ENCODE measurements around the gene AFAP1. TPM values are rescaled to one million over a fixed set of nuclear protein-coding genes. Genes with fewer than 3 reads are reported as not detected.

The AFAP1 gene
- total RNA-seq, 1 donor from 2014 or later: 1.3 TPM

DNA sequence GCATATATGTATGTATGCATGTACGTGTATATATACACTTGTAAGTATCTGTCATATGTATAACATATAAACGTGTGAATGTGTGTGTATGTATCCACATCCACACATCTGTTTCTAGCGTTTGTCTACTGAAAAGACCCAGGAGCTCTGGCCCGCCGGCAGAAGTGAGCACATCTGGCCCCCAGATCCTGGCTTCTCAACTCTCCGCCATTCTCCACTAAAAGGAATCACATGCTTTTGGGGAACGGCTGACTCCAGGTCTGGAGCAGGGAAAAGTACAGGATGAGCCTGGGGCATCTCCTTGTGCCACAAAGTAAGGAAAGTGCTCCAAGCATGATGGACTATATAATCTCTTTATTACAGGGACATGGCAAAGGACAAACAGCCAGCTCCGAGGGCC is 143.7 kb downstream of the AFAP1 start:
- DNase-seq (ENCODE audit: low spot score) (no peak), ATAC-seq (no peak)

GRCh38 chr4:7793186-7793585 is 146.5 kb downstream of the AFAP1 start:
- no peak for DNase-seq (ENCODE audit: low spot score)
- ATAC-seq: no peak

- ATAC-seq (no peak), DNase-seq (ENCODE audit: low spot score) (no peak)
Measured at GRCh38 chr4:7792616-7793015, 147.0 kb downstream of the AFAP1 start.

DNA sequence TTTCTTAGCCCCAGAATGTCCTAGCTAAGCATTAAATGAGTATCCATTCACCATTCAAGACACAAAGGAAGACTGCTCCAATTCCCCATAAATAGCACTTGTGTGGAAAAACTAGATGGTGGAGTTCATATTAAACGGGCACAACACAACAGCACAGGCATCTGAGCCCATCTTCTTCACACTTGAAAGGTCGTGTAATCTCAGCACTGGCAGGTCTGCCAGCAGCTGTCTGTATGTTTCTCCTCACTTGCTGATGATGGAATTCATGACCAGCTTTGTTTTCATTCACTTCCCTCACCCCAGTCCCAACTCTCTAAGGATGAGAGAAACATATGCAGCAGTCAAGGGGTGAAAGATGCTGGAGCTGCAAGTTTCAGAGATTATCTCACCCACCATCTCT is 148.7 kb downstream of the AFAP1 start:
- no peak for ATAC-seq
- no peak for DNase-seq (ENCODE audit: low spot score)

- ATAC-seq (no peak), DNase-seq (ENCODE audit: low spot score) (no peak)
Measured at GRCh38 chr4:7790023-7790422, 149.6 kb downstream of the AFAP1 start.

DNA sequence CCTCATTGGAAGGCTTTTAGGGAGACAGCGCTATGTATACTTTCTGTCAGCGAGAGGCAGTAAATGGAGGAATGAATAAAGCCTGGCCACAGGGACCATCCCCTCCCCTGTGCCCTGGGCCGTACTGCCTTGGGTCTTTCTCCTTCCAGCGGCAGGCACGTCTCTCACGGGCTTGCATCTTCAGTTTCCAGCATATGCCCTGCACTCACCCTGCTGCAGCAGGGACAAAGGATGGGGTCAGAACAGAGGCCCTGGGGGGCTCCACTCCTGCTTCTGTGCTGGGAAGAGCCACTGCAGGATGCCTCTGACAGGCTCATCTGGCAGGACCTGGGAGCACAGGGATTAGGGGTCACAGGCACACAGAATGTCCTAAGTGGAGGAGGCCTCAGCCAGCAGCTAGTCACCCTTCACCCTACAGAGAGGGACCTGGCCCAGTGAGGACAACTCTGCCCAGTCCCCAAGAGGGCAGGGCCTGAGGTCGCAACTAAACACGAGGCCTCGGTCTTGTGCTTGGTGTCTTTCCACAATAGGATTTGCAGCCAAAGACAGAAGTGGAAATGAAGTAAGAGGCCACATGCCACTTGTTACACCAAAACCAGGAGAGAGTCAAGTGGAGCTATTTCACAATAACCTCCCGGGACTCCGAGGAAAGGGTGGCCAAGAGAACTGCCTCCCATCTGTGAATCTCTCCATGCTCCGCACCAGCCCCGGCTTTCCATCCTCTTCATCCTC is 150.8 kb downstream of the AFAP1 start:
- ATAC-seq: no peak

DNA sequence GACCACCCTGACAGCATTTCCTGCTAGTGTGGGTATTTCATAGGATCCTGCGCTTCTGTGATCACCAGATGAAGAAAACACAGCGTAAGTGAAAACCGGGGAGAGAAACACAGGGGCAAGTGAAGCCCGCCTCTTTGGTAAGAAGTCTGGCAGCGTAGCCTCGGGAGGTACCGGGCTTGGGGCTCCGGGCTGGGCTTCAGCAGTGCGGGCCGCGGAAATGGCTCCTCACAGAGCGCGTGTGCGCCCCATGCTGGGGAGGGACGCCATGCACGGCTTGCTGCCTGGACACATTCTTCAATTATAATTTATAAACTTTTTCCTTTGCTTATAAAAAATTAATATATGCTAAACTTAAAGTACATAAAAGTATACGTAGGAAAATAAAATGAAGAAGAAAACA is 151.5 kb downstream of the AFAP1 start:
- DNase-seq (ENCODE audit: low spot score) (no peak), ATAC-seq (no peak)

More for the DNA sequence above, 150.8 kb downstream of the AFAP1 start:
- DNase-seq (ENCODE audit: low spot score): no peak

GRCh38 chr4:7787681-7788141 is 151.9 kb downstream of the AFAP1 start:
- no peak for DNase-seq (ENCODE audit: low spot score)
- ATAC-seq: no peak

GRCh38 chr4:7787067-7787466 is 152.6 kb downstream of the AFAP1 start:
- DNase-seq (ENCODE audit: low spot score): no peak
- no peak for ATAC-seq

DNA sequence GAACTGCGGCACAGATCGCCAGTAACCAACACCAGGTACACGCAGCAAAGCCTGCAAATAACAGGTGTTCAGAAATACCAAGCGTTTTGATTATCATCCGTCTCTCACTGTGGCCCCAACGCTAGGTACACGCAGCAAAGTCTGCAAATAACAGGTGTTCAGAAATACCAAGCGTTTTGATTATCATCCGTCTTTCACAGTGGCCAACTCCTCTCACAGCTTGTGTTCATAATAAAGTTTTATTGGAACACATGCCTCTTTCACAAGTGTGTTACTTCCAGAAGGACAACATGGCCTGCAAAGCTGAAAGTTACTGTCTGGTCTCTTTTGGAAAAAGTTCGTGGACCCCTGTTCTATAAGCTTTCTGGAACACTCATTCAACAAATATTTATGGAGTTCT is 153.1 kb downstream of the AFAP1 start:
- DNase-seq (ENCODE audit: low spot score) (no peak), ATAC-seq (no peak)

DNA sequence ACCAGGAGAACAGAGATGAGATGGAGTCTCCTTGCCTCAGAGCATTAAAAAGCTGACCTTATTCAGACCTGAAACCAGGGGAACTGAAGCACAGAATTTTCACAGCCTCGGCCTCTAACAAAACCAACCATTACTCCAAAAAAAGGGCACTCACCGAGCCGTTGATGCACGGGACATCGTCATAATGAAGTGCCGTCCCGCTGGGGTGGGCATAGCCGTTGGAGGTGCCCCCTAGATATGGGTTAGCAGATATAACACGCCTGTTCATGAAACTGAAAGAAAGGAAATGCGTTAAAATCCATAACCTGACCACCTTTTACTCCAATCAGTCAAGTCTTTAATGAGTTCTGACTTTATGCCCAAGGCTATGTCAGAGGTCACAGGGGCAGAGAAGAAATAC is 153.6 kb downstream of the AFAP1 start:
- ATAC-seq: no peak
- no peak for DNase-seq (ENCODE audit: low spot score)

DNA sequence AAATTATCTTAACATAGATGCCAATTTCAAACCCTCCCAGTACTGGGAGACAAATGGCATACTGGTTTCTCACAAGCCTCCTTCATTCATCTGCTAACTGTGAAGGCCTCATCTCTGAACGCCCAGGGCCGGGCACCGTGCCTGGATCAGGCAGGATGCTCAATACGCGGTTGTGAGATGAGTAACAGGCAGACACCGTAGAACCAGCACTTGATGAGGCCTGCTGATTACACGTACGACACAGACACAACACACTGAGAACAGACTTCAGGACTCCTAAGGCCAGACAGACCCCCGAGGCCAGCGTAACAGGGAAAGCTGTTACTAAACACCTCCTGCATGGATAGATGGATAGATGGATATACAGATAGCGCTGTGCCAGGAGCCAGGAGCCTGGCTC is 154.6 kb downstream of the AFAP1 start:
- ATAC-seq (no peak), DNase-seq (ENCODE audit: low spot score) (no peak)

DNA sequence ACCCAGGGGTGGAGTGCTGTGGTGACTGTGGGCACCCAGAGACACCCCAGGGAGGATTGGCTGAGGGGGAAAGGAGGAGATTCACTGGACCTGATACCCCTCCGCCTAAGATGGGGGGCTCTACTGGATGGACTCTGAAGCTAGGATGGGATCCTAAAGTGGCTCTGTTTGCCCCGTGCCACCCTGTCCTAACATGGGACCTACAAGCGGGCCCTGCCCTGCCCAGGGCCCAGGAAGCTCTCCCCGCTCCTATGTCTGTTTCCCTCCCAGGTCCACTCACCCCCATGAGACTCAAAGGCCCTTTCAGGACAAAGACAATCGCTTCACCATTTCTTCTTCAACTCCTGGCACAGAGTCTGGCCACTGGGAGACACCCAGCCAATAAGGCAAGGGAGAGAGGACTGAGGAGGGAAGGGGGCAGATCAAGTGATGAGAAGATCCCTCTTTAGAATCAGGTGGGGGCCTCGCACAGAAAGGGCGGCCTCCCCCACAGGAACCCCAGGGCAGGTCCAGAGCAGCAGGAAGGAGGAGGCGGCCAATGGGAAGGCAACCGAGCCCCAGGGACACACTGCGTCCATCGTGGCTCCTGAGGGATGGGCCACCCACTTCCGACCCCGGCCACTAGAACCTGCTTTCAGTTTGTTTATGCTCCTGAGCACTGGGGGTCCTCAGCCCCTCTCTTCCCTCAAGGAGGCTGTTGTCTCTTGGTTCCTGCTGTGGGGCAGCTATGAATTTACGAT is 155.4 kb downstream of the AFAP1 start:
- DNase-seq (ENCODE audit: low spot score): no peak

GRCh38 chr4:7783541-7783940 is 156.1 kb downstream of the AFAP1 start:
- no peak for DNase-seq (ENCODE audit: low spot score)

More for the DNA sequence above, 155.4 kb downstream of the AFAP1 start:
- no peak for ATAC-seq

GRCh38 chr4:7782783-7783182 is 156.9 kb downstream of the AFAP1 start:
- no peak for DNase-seq (ENCODE audit: low spot score)
- ATAC-seq: no peak

More at GRCh38 chr4:7783541-7783940, 156.1 kb downstream of the AFAP1 start:
- no peak for ATAC-seq

GRCh38 chr4:7781993-7782392 is 157.7 kb downstream of the AFAP1 start:
- ATAC-seq: no peak
- DNase-seq (ENCODE audit: low spot score): no peak

- ATAC-seq: peak; percentile 63
- no peak for DNase-seq (ENCODE audit: low spot score)
Measured at GRCh38 chr4:7781366-7781765, 158.3 kb downstream of the AFAP1 start.

DNA sequence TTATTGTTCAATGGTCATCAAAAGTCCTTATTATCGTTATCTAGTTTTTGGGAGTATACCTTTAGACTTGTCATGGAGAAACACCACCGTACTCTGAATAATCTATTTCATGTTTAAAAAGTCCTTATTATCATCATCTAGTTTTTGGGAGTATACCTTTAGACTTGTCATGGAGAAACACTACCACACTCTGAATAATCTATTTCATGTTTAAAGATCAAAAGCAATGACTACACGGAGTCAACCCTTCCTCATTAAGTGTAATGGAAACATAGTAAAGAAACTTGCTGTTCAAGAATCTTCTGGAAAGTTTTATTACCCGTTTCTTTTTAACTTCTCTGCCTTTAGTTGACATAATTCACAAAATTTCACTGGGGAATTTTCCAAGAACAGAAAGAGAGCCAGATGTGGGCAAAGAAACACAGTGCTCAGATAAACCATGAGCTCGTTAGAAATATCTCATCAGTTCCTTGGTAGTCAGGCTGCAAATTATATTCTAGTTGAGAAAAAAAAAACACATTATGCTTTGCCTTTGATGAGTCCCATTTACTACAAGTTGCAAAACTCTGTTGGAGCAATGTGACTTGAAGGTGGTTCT is 158.8 kb downstream of the AFAP1 start:
- DNase-seq (ENCODE audit: low spot score) (no peak), ATAC-seq (no peak)

- no peak for ATAC-seq
- no peak for DNase-seq (ENCODE audit: low spot score)
Measured at GRCh38 chr4:7779432-7779768, 160.3 kb downstream of the AFAP1 start.

- DNase-seq (ENCODE audit: low spot score): no peak
- peak; percentile 40 for ATAC-seq
Measured at GRCh38 chr4:7778510-7779431, 160.9 kb downstream of the AFAP1 start.

Data from left lobe of liver (tissue), 2 donors.